ENCODE data around the gene RASGRP2. TPM values are rescaled to one million over a fixed set of nuclear protein-coding genes. Genes with fewer than 3 reads are reported as not detected.

RASGRP2 gene
- total RNA-seq, 3 donors from 2014 or later = 10.0 to 12.5 (median 11.5) TPM

DNA sequence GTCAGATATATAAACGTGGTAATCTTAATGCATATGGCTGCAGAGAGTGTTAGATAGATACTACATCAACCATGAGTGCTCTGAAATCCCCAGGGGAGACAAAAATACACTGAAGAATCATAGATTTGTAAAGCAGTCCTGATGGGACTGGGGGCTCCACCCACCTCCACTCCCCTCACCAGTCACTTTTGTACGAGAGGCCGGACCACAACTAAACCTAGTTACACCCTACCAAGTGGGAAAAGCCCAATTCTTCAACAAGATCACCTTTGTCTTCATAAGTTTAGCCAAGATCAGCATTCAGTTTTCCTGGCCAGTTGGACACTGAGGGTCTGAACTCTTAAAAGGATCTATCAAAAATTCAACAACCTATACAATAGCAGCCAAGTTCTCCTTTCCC is 32.9 kb upstream of the RASGRP2 start:
- no peaks in the 10 kb centered on the region for H3K9me3 ChIP-seq
- no peaks in the 10 kb centered on the region for H3K27me3 ChIP-seq
- no peak for DNase-seq (ENCODE audit: low spot score in 2 of 2)
- H3K36me3 ChIP-seq = peaks cover 8% of the 10 kb centered on the region
- TF ChIP-seq POLR2AphosphoS5 (IDR thresholded peaks at IDR 0.05) (no peak), POLR2A (IDR thresholded peaks at IDR 0.05) (no peak)
- TF ChIP-seq, protein P1, sequence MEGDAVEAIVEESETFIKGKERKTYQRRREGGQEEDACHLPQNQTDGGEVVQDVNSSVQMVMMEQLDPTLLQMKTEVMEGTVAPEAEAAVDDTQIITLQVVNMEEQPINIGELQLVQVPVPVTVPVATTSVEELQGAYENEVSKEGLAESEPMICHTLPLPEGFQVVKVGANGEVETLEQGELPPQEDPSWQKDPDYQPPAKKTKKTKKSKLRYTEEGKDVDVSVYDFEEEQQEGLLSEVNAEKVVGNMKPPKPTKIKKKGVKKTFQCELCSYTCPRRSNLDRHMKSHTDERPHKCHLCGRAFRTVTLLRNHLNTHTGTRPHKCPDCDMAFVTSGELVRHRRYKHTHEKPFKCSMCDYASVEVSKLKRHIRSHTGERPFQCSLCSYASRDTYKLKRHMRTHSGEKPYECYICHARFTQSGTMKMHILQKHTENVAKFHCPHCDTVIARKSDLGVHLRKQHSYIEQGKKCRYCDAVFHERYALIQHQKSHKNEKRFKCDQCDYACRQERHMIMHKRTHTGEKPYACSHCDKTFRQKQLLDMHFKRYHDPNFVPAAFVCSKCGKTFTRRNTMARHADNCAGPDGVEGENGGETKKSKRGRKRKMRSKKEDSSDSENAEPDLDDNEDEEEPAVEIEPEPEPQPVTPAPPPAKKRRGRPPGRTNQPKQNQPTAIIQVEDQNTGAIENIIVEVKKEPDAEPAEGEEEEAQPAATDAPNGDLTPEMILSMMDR (IDR thresholded peaks at IDR 0.05) = no peak
- H3K4me3 ChIP-seq = peak overlapping the region; percentile 97 to 100 (median 98)
- intact Hi-C loops (cut with DNase I; ENCODE audit: low total_unique reads) = loop anchor here (5.0 kb wide), 1 partner anchor 765 kb away; no protein-coding TSS in a partner anchor
- peaks cover 3 to 29% of the 10 kb centered on the region in 2 donors for H3K4me1 ChIP-seq
- peak overlapping the region; percentile 20 to 99 for H3K27ac ChIP-seq

GRCh38 chr11:64776425-64776824 is 32.5 kb upstream of the RASGRP2 start:
- Histone ChIP-seq H3K36me3 (peaks cover 8% of the 10 kb centered on the region), H3K4me1 (peaks cover 3 to 29% of the 10 kb centered on the region in 2 donors), H3K27ac (peak overlapping the region in 1 of 2 donors; percentile 99), H3K27me3 (no peaks in the 10 kb centered on the region), H3K4me3 (peak overlapping the region; percentile 97 to 100 (median 98)), H3K9me3 (no peaks in the 10 kb centered on the region)
- TF ChIP-seq POLR2AphosphoS5 (IDR thresholded peaks at IDR 0.05) (no peak), POLR2A (IDR thresholded peaks at IDR 0.05) (no peak)
- TF ChIP-seq, protein P1 (IDR thresholded peaks at IDR 0.05) = no peak
- intact Hi-C loops (cut with DNase I; ENCODE audit: low total_unique reads) = loop anchor here (5.0 kb wide), 1 partner anchor 766 kb away; no protein-coding TSS in a partner anchor
- no peak for DNase-seq (ENCODE audit: low spot score in 2 of 2)

DNA sequence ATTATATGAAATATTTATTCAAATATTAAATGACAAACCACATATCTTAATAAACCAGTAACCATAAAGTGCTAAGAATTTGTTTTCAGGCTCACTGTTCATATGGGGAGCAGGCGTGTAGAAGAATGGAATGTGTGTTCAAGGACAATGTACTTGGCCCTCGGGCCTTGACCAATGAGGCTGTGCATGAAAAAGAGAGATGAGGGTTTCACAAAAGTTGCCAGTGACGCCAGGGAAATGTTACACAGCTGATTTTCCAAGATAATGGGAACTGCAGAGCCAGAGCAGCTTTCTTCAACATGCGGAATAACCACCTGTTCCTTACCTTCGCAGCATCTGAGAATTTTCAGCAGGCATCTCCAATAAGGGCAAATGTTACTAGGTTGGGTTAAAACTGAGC is 30.2 kb upstream of the RASGRP2 start:
- DNase-seq (ENCODE audit: low spot score in 2 of 2) = no peak
- H3K36me3 ChIP-seq = peaks cover 20% of the 10 kb centered on the region
- TF ChIP-seq, protein P1 (IDR thresholded peaks at IDR 0.05) = no peak
- TF ChIP-seq POLR2AphosphoS5 (IDR thresholded peaks at IDR 0.05) (no peak), POLR2A (IDR thresholded peaks at IDR 0.05) (no peak)
- no peak overlapping the region for H3K27ac ChIP-seq
- no peaks in the 10 kb centered on the region for H3K27me3 ChIP-seq
- intact Hi-C loops (cut with DNase I; ENCODE audit: low total_unique reads) = no loop called here
- peaks cover 3 to 29% of the 10 kb centered on the region in 2 donors for H3K4me1 ChIP-seq
- H3K4me3 ChIP-seq = no peak overlapping the region
- H3K9me3 ChIP-seq = no peaks in the 10 kb centered on the region

- H3K4me1 ChIP-seq = peaks cover 3 to 29% of the 10 kb centered on the region in 2 donors
- H3K27ac ChIP-seq = no peak overlapping the region
- H3K9me3 ChIP-seq = no peaks in the 10 kb centered on the region
- TF ChIP-seq POLR2A (IDR thresholded peaks at IDR 0.05) = no peak
- TF ChIP-seq, protein P1 (IDR thresholded peaks at IDR 0.05) = no peak
- no peak for TF ChIP-seq POLR2AphosphoS5 (IDR thresholded peaks at IDR 0.05)
- intact Hi-C loops (cut with DNase I; ENCODE audit: low total_unique reads) = no loop called here
- DNase-seq (ENCODE audit: low spot score in 2 of 2) = peak in 1 of 2 donors; percentile 7
- no peaks in the 10 kb centered on the region for H3K27me3 ChIP-seq
- peaks cover 28% of the 10 kb centered on the region for H3K36me3 ChIP-seq
- no peak overlapping the region for H3K4me3 ChIP-seq
Measured at GRCh38 chr11:64772303-64773018, 28.5 kb upstream of the RASGRP2 start.

- no peaks in the 10 kb centered on the region for H3K27me3 ChIP-seq
- TF ChIP-seq POLR2AphosphoS5 (IDR thresholded peaks at IDR 0.05) = no peak
- TF ChIP-seq POLR2A (IDR thresholded peaks at IDR 0.05) = no peak
- TF ChIP-seq, protein P1 (IDR thresholded peaks at IDR 0.05) = no peak
- peaks cover under 1 to 25% of the 10 kb centered on the region in 2 donors for H3K4me1 ChIP-seq
- peaks cover 33% of the 10 kb centered on the region for H3K36me3 ChIP-seq
- intact Hi-C loops (cut with DNase I; ENCODE audit: low total_unique reads) = no loop called here
- no peaks in the 10 kb centered on the region for H3K9me3 ChIP-seq
- DNase-seq (ENCODE audit: low spot score in 2 of 2) = no peak
- H3K27ac ChIP-seq = no peak overlapping the region
- no peak overlapping the region for H3K4me3 ChIP-seq
Measured at GRCh38 chr11:64771861-64772260, 27.9 kb upstream of the RASGRP2 start.
